GM19468 (cell line): ENCODE measurements around the gene ADAD1.

Experiments
- ATAC-seq: cut with Tn5 transposase; IDR thresholded peaks from one replicate; pipeline ENCODE4 v1.9.1; 2021; ENCODE audit warnings: mild to moderate bottlenecking, moderate library complexity, moderate number of reproducible peaks; ENCODE audit not compliant: unreplicated experiment; ENCODE audit errors: extremely low read depth

Gene ADAD1

GRCh38 chr4:122453384-122453995, 74.7 kb downstream of the ADAD1 start:
- ATAC-seq, result no peak

GRCh38 chr4:122456231-122457116, 77.7 kb downstream of the ADAD1 start, which contains the start of gene IL2:
Gene IL2, minus strand, starts transcription at chr4:122456725. Its CDS starts 285 bp downstream, at chr4:122456440.
- no peak for ATAC-seq

- ATAC-seq, result no peak
Measured at GRCh38 chr4:122458625-122459024, 79.8 kb downstream of the ADAD1 start.

- no peak for ATAC-seq
Measured at GRCh38 chr4:122469457-122469856, 90.6 kb downstream of the ADAD1 start.

- ATAC-seq, result no peak
Measured at GRCh38 chr4:122475233-122475632, 96.4 kb downstream of the ADAD1 start.

- no peak for ATAC-seq
Measured at GRCh38 chr4:122476126-122476525, 97.3 kb downstream of the ADAD1 start.

GRCh38 chr4:122476745-122477144, 97.9 kb downstream of the ADAD1 start:
- ATAC-seq, result no peak
